Measurements from ENCODE around the gene ISLR.

Gene ISLR

GRCh38 chr15:74216949-74217348 lies 43.4 kb downstream of the ISLR start:
- no peak for DNase-seq

GRCh38 chr15:74217907-74218885 lies 44.7 kb downstream of the ISLR start:
- DNase-seq: peak; percentile 55

- peak; percentile 54 for DNase-seq
These were observed 47.2 kb downstream of the ISLR start for GRCh38 chr15:74220475-74221248.

GRCh38 chr15:74221399-74222239 lies 48.1 kb downstream of the ISLR start:
- peak; percentile 55 for DNase-seq

- DNase-seq: peak; percentile 44
These were observed 49.0 kb downstream of the ISLR start for GRCh38 chr15:74222240-74223119.

- DNase-seq: no peak
These were observed 52.4 kb downstream of the ISLR start for GRCh38 chr15:74225928-74226327.
